ENCODE data around the gene CKAP2L.

The CKAP2L gene

DNA sequence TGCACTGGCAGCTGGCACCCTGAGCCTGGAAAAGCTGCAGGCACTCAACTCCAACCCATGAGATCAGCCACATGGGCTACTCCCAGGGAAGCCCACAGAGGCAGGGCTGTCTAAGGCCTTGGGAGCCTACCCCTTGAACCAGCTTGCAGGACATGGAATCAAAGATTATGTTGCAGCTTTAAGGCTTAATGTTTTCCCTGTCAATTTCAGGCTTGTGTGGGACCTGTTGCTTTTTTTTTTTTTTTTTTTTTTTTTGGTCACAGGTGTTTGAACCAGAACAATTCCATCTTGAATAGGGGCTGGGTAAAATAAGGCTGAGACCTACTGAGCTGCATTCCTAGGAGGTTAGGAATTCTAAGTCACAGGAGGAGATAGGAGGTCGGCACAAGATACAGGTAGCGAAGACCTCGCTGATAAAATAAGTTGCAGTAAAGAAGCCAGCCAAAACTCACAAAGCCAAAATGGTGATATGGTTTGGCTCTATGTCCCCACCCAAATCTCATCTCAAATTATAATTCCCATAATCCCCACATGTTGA, 27.4 kb upstream of the CKAP2L start:
- no peak for DNase-seq (ENCODE audit: low read depth)

GRCh38 chr2:112791019-112791418, 26.6 kb upstream of the CKAP2L start:
- no peak for DNase-seq (ENCODE audit: low read depth)

- no peak for DNase-seq (ENCODE audit: low read depth)
Observed at GRCh38 chr2:112790305-112790704, 25.9 kb upstream of the CKAP2L start.

DNA sequence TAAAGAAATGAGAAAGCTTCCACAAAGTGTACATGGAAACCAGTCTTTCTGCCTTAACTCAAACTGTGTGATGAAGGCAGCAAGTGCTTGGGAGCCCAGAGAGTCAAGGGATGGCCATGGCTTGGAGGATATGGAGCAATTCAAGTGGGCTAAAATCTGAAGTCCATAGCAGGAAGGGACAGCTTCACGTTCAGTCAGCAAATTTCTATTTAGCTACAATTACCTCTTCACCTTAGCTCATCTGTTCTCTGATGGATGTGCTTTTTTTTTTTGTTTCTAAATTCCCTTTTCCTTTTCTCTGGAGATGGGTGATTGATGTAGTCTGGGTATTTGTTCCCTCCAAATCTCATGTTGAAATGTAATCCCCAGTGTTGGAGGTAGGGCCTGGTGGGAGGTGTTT, 24.8 kb upstream of the CKAP2L start:
- no peak for DNase-seq (ENCODE audit: low read depth)

DNA sequence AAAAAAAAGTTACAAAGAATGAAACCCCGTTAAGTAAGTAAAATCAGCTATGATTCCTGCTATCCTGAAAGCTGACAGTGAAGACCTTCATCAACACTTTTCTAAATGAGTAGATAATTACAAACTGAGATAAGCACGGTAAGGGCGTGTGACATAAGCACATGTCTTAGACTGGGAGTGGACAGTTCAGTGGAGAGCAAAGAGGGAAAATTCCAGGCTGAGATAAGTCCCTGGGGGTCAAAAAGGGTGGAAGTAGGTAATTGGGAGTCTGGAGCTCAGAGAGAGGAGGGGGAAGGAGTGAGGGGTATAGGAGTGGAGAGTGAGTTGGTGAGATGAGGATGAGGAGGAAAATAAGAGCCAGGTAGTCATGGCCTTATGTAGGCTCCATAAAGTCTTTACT, 24.2 kb upstream of the CKAP2L start:
- no peak for DNase-seq (ENCODE audit: low read depth)

DNA sequence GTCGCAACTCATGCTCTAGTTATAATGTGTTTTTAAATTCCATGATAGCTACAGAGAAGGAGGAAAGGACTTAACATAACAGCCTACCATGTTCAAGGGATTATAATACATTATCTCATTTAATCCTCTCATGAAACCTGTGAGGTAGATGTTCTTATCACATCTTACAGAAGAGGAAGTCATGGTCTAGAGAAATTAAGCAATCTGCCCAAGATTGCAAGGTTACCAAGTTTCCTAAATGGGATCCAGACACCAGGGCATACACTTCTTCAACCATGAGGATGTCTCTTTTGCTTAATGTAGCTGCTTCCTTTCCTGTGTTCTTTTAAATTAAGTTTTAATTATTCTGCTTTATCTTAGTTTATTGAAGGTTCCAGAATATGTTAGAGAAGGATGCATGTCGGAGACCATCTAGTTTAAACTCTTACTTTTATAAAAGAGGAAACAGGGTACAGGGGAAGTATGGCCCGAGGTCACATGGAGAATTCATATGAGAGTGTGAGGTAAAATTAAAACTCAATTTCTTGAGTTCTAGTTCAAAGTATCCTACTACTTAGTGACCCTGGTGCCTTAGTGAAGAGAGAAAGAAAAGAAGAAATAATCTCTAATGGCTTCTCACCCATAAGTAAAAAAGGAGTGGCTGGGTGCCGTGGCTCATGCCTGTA, 23.5 kb upstream of the CKAP2L start:
- DNase-seq (ENCODE audit: low read depth), result no peak

- no peak for DNase-seq (ENCODE audit: low read depth)
Observed at GRCh38 chr2:112787294-112787693, 22.9 kb upstream of the CKAP2L start.

GRCh38 chr2:112784199-112785189, 20.1 kb upstream of the CKAP2L start, which contains the start of gene IL1A:
Gene IL1A, minus strand, starts transcription at chr2:112784493. Its CDS starts 723 bp downstream, at chr2:112783770.
- no peak for DNase-seq (ENCODE audit: low read depth)

GRCh38 chr2:112783187-112783714, 18.8 kb upstream of the CKAP2L start:
- DNase-seq (ENCODE audit: low read depth), result no peak

DNA sequence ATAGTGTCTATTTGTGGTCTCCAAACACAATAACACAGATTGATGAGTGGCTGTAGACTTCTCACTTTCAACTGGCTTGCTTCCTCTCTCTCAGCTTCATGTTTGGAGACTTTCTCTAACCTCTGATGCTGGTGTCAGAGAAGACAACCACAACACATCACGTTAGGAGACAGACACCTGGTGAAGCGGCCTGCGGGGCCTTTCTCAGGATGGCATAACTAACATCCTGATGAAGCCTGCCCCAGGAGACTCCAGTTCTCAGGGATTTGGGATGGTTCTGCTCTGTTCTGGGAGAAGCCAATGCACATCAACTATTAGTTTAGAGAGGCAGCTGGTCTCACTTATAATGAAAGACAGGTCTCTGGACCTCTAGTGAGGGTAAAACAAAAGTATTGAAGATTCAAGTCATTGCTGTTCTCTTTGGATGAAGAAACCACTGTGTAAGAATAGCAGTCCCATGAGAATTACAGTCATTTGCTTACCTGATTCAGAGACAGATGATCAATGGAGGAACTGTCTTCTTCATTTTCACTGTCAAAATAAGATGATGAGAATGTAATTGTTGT, 17.9 kb upstream of the CKAP2L start:
- DNase-seq (ENCODE audit: low read depth), result no peak

GRCh38 chr2:112779598-112779997, 15.2 kb upstream of the CKAP2L start:
- no peak for DNase-seq (ENCODE audit: low read depth)

DNA sequence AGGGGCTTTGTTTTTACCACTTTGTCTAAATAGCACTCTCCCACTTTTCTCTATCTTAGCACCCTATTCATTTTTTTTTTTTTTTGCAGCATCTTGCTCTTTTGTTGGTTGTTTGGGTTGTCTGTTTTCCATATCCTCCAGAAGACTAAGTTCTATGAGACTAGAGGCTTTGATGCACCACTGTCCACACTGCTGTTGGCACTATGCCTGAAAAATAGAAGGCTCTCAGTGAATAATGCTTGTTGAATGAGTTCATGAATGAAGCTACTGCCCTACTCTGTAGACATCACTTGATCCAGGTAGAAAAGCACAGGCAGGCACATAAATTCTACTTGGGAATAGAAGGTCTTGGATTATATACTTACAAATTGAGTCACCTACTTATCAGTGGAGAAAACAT, 12.6 kb upstream of the CKAP2L start:
- DNase-seq (ENCODE audit: low read depth), result no peak

DNA sequence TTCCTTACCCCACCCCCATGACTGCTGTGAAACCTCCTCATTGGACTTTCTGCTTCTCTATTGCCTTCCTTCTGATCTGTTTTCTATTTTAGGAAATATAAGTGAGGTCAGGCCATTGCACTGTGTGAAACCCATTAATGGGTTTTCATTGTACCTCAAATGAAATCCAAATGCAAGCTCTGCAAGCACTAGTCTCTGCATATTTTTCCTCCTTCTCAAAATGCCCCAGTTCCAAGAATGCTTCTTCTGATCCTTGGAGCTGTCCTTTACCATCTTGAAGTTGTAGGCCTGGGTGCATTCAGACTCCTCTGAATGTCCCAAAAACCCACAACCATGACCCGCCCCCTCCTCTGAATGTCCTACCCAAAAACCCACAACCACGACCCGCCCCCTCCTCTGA, 11.7 kb upstream of the CKAP2L start:
- DNase-seq (ENCODE audit: low read depth), result no peak

- no peak for DNase-seq (ENCODE audit: low read depth)
Observed at GRCh38 chr2:112774536-112775285, 10.3 kb upstream of the CKAP2L start.

DNA sequence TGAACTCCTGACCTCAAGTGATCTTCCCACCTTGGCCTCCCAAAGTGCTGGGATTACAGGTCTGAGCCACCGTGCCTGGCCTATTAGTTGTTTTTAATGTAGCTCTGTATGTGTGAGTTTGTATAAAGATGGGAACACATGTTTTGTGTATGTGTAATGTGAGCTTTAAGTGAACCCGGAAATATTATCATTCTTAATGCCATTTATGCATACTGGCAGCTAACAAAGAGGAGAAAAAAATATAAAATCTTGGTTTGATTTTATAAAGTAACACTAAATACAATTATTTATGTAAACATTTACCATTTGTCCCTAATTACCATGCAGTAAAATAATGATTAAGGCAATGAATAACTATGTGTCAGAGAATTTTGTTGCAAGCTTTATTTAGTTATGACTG, 9.1 kb upstream of the CKAP2L start:
- no peak for DNase-seq (ENCODE audit: low read depth)

GRCh38 chr2:112772911-112773475, 8.6 kb upstream of the CKAP2L start:
- no peak for DNase-seq (ENCODE audit: low read depth)

DNA sequence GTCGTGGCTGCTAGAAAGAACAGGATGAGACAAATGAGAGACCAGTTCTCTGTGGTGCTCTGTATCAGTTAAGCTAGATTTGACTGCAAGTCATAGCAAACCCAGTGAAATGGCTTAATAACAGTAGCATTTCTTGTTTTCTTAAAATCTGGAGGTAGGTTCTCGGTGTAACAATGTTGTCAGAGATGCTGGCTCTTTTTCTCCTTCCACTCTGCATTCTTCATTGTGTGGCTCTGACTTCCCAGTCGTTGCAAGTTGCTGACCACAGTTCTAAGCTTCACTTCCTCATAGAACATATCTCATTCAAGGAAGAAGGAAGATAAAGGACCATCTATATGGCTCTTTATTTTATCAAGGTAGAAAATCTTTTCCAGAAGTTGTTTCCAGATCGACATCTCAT, 7.9 kb upstream of the CKAP2L start:
- no peak for DNase-seq (ENCODE audit: low read depth)

DNA sequence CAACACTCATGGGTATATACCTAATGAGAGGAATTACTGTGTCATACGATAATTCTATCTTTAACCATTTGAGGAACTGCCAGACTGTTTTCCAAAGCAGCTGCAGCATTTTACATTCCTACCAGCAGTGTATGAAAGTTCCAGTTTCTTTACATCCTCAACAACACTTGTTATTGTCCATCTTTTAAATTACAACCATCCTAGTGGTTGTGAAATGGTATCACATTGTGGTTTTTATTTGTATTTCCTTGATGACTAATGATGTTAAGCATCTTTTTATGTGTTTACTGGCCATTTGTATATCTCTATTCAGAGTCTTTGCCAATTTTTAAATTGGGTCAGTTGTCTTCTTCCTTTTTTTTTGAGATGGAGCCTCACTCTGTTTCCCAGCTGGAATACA, 4.0 kb upstream of the CKAP2L start:
- no peak for DNase-seq (ENCODE audit: low read depth)

DNA sequence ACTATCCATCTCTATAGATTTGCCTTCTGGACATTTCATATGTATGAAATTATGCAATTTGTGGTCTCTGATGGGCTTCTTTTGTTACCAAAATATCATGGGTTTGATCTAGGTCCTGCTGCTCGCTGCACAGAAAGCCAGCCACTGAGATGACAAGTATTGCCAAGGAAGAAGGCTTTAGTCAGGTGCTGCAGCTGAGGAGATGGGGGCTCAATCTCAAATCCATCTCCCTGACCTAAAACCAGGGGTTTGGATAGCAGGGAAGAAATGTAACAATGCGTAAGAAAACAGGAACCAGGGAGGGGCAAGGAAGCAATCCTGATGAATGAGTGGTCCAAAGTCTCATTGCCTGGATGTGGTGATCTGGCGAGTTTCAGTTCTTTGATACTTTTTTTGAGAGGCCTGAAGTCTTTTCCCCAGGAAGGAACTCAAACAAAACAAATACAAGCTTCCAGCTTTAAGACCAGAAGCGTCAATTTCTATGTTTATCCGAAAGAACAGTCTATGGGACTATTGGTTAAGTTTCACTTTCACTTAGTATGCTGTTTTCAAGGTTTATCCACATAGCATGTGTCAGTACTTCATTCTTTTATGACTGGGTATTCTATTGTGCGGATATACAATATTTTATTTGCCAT, 3.4 kb upstream of the CKAP2L start:
- no peak for DNase-seq (ENCODE audit: low read depth)

GRCh38 chr2:112765251-112765650, 842 bp upstream of the CKAP2L start:
- DNase-seq (ENCODE audit: low read depth), result no peak

- DNase-seq (ENCODE audit: low read depth), result no peak
Observed at GRCh38 chr2:112762276-112762675, 2.1 kb downstream of the CKAP2L start.

All from stimulated activated CD8-positive, alpha-beta memory T cell treated with anti-CD3 and anti-CD28 coated beads, Interleukin-12 subunit alpha, Interleukin-12 subunit beta, amount 100 ng/mL, for 4 hours (primary cell).